Measurements from ENCODE around the gene PGAP6. TPM values are rescaled to one million over a fixed set of nuclear protein-coding genes. Genes with fewer than 3 reads are reported as not detected.
A peak's percentile ranks its signal among the peaks of the same experiment; 100 is the strongest.

The PGAP6 gene
- total and polyA plus RNA-seq, 9 of the 15 experiments (the other 6 are each of a cell fraction or from before 2014, with no cell fraction given) = 0.45 to 50.2 (median 39.3) TPM

DNA sequence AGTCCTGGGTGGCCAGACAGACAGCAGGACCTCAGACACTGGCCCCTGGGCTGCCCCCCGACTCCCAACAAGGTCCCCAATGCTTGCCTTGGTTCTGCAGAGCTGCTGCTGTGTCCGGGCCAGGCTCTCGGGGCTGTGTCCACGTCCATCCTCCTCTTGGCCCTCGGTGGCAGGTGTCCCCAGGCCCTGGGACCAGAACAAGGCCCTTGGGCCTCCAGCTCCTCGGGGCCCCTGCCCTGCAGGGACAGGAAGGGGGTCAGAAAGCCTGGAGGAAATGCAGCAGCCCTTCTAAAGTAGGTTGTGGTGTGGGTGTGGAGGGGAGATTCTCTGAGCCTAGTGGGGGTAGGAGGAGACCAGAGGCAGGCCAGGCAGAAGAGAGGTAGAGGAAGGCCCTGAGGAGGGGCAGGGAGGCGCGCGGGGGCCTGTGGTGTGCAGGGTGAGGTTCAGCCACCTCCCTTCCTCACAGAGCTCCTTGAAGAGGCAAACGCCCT is 26.8 kb downstream of the PGAP6 start:
- TF ChIP-seq VEZF1 (CRISPR knock-in tag; IDR thresholded peaks at IDR 0.05) (no peak), SUPT5H (IDR thresholded peaks at IDR 0.05) (no peak), MEIS2 (IDR thresholded peaks at IDR 0.05; ENCODE audit: partially characterized antibody) (no peak), ZNF121 (CRISPR knock-in tag; conservative IDR thresholded peaks at IDR 0.05) (no peak), HDAC3 (IDR thresholded peaks at IDR 0.05; ENCODE audit: borderline replicate concordance, partially characterized antibody) (no peak), GATAD2B (IDR thresholded peaks at IDR 0.05; ENCODE audit: borderline replicate concordance) (no peak), TCF3 (CRISPR knock-in tag; IDR thresholded peaks at IDR 0.05) (no peak), DMBX1 (CRISPR knock-in tag; IDR thresholded peaks at IDR 0.05; ENCODE audit: borderline replicate concordance) (no peak), CREB1 (IDR thresholded peaks at IDR 0.05) (no peak), CREB1 (CRISPR knock-in tag; IDR thresholded peaks at IDR 0.05) (no peak), ZNF316 (IDR thresholded peaks at IDR 0.05) (no peak), HEY1 (CRISPR knock-in tag; IDR thresholded peaks at IDR 0.05; ENCODE audit: borderline replicate concordance) (no peak), CCAR2 (IDR thresholded peaks at IDR 0.05; ENCODE audit: low read depth, low read length) (no peak), EWSR1 (IDR thresholded peaks at IDR 0.05; ENCODE audit: borderline replicate concordance, low read depth, partially characterized antibody) (no peak), TFE3 (CRISPR knock-in tag; IDR thresholded peaks at IDR 0.05) (no peak)
- TF ChIP-seq, protein P1, sequence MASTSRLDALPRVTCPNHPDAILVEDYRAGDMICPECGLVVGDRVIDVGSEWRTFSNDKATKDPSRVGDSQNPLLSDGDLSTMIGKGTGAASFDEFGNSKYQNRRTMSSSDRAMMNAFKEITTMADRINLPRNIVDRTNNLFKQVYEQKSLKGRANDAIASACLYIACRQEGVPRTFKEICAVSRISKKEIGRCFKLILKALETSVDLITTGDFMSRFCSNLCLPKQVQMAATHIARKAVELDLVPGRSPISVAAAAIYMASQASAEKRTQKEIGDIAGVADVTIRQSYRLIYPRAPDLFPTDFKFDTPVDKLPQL (IDR thresholded peaks at IDR 0.05; ENCODE audit: extremely low read depth, insufficient read length) = no peak
- no TSS peak for BruUV-seq (replicated peaks)
- H2AFZ ChIP-seq (ENCODE audit: low read depth, low read length) = no peak overlapping the region
- no peaks in the 10 kb centered on the region for H4K20me1 ChIP-seq (replicated peaks; ENCODE audit: control insufficient read depth, insufficient read depth, low read length)
- H3K36me3 ChIP-seq (ENCODE audit: control insufficient read depth, insufficient read depth, low read length) = peaks cover 11% of the 10 kb centered on the region
- in situ Hi-C loops (cut with MboI) (no loop called here), intact Hi-C loops (cut with micrococcal nuclease) (loop anchor here (5.0 kb wide), 1 partner anchor 118 kb away; no protein-coding TSS in a partner anchor)
- peaks cover 21% of the 10 kb centered on the region for H3K79me2 ChIP-seq (ENCODE audit: control insufficient read depth, insufficient read depth, low read length)
- H3K9me3 ChIP-seq (replicated peaks; ENCODE audit: control insufficient read depth, insufficient read depth, low read depth, low read length) = no peaks in the 10 kb centered on the region
- POLR2A ChIA-PET = no interaction called here
- CTCF ChIA-PET (ENCODE audit: low intra/inter-chr PET ratio) = no interaction called here
- DNase-seq (ENCODE audit: extremely low read depth in 1 of 4, low spot score in 3 of 4) = no peak
- H3K4me1 ChIP-seq (replicated peaks in 1 of 2; ENCODE audit: control insufficient read depth in 2 of 2, insufficient read depth in 2 of 2, low read length in 2 of 2) = peaks cover 16 to 54% of the 10 kb centered on the region in 2 experiments
- H3K27me3 ChIP-seq (ENCODE audit: control insufficient read depth in 2 of 2, insufficient read depth in 2 of 2, low read length in 2 of 2) = no peaks in the 10 kb centered on the region
- no peak overlapping the region for H3K4me3 ChIP-seq
- no peaks in the 10 kb centered on the region for H3K9me1 ChIP-seq (ENCODE audit: control insufficient read depth, insufficient read depth, low read length)
- no peak overlapping the region for H3K4me2 ChIP-seq (ENCODE audit: insufficient read depth, low read length)
- no peak for FAIRE-seq
- ATAC-seq = no peak
- WGBS (ENCODE audit: insufficient coverage, low coverage, missing lambda C conversion rate) = 60% methylated on average over 9 of the region's 10 CpGs
- no peak overlapping the region for H3K27ac ChIP-seq (ENCODE audit: extremely low read depth, low read depth, low read length)
- H3K9ac ChIP-seq (ENCODE audit: insufficient read depth in 1 of 2, low read depth in 2 of 2, low read length in 2 of 2) = peak overlapping the region in 1 of 2 experiments; percentile 90; a peak in 2 of 4 replicates

Data from K562 (cell line).